GM19023 (cell line): ENCODE measurements around the gene STAT1.

Source experiments
- ATAC-seq: cut with Tn5 transposase; IDR thresholded peaks from one replicate; pipeline ENCODE4 v1.9.1; 2021; ENCODE audit warnings: mild to moderate bottlenecking, moderate library complexity; ENCODE audit not compliant: unreplicated experiment

The STAT1 gene

GRCh38 chr2:191013932-191014652, at the start of gene STAT1:
STAT1 (minus strand) TSS chr2:191014171; CDS start chr2:191010003, 4,168 bp downstream.
- ATAC-seq = peak; percentile 81

- ATAC-seq = no peak
Measured at GRCh38 chr2:191063584-191063983, 49.6 kb upstream of the STAT1 start.

DNA sequence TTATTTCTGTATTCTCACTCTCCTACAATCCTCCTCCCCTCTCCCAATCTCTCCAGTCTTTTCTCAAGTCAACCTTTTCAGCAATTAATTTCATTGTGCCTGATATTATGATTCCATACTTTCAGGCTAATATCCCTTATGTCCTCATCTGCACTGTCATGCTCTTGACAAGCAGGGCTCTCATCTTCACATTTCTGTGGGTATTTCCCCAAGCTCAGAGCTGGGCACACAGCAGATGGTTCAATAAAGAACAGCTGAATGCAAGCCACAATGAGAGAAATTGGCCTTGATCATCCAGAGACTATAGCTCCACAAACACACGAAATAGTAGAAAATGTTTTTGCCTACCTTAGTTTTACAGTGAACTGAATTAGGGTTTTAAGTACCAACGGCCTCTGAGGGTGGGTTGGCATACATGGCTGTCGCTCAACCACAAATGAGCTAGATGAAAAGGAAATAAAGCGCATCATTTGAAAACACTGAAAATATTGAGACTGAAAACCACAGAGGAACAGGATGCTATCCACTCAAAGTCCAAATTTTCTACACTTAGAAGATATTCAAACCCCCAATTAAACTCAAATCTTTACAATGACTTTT, 47.5 kb upstream of the STAT1 start:
- no peak for ATAC-seq

- no peak for ATAC-seq
Measured at GRCh38 chr2:191059308-191059707, 45.3 kb upstream of the STAT1 start.

- no peak for ATAC-seq
Measured at GRCh38 chr2:191056228-191056627, 42.3 kb upstream of the STAT1 start.

- ATAC-seq = no peak
Measured at GRCh38 chr2:191053256-191053655, 39.3 kb upstream of the STAT1 start.

- ATAC-seq = no peak
Measured at GRCh38 chr2:191051825-191052778, 38.1 kb upstream of the STAT1 start.

- ATAC-seq = no peak
Measured at GRCh38 chr2:191051177-191051576, 37.2 kb upstream of the STAT1 start.

- no peak for ATAC-seq
Measured at GRCh38 chr2:191050640-191050987, 36.6 kb upstream of the STAT1 start.

- ATAC-seq = peak; percentile 70
Measured at GRCh38 chr2:191049728-191050639, 36.0 kb upstream of the STAT1 start.

- no peak for ATAC-seq
Measured at GRCh38 chr2:191048073-191048472, 34.1 kb upstream of the STAT1 start.

DNA sequence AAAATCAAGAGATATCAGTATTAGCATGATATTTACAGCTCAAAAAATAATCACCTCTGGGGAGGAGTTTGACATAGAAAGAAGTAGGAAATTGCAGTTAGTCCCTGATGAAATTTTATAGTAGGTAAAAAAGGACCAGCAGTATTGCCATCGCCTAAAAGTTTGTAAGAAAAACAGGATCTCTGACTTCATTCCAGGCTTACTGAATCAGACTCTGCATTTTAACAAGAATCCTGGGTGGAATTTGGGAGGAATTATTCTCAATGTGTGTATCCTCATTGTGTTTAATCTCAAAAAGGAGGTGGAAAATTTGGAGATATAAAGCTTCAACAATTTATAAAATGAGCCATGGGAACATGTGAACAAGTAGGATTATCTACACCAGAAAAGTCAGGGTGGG, 31.2 kb upstream of the STAT1 start:
- no peak for ATAC-seq

DNA sequence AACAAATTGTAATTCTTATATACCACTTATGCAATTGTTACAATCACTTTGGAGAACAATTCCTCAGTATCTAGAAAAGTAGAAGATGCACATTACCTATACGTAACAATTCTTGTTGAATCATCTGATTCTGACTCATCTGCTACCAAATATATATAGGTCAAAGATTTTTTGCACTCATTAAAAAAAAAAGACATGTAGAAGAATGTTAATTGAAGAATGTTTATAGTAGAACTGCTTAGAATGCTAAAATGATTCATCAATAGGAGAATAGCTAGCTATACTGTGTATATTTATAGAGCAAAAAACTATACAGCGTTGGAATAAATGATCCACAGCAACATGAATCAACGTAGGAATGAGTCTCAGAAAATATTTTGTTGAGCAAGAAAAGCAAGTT, 29.5 kb upstream of the STAT1 start:
- ATAC-seq = no peak

DNA sequence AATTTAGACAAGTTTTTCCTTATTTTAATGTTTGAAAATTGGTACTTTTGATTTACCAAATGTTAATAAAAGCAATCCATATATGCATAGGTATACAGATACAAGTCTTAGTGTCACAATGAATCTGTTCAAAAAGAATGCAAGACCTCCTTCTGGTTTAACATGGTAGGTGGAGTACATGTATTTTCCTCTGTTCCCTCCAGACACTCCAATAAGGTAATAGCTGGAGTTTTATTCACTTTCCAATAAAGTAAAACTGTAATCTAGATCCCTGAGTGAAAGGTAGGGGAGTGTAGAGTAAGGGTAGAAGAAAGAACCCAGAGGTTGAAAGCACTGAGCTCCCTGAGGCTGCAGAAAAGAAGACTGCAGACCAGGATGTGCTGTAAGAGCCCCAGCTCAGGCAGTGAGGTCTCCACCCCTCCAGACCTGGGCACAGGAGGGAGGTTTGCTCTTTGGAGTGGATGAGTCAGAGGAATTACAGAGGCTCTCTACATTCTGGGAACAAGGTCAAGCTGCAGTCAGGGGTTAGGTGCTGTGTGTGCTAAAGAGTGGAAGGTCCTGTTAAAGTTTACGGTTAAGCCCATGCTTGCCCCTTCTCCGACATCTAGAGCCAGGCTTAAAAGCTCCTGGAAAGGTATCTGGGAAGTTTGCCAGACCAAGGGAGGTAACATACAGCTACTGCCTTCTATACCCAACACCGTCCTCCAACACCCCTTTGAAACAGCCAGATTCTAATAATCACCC, 27.6 kb upstream of the STAT1 start:
- ATAC-seq = no peak

GRCh38 chr2:191039616-191040015, 25.6 kb upstream of the STAT1 start:
- ATAC-seq = no peak

- no peak for ATAC-seq
Measured at GRCh38 chr2:191038741-191039140, 24.8 kb upstream of the STAT1 start.

GRCh38 chr2:191038241-191038725, 24.3 kb upstream of the STAT1 start:
- no peak for ATAC-seq

- no peak for ATAC-seq
Measured at GRCh38 chr2:191037351-191037750, 23.4 kb upstream of the STAT1 start.

DNA sequence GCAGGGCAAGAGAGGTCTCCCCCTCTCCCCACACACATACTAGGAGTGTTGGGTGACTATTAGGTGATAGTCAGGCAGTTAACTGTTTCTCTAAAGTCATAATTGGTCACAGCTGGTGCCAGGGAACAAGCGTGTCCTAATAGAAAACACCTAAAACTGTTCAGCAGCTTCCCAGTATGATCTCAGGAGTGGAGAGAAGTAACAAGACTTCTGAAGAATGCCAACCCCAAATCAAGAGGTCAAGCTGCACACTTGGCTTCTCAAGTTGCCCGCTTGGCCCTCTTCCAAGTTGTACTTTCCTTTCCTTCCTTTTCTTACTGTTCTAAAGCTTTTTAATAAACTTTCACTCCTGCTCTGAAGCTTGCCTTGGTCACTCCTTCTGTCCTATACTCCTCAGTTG, 22.4 kb upstream of the STAT1 start:
- no peak for ATAC-seq
